Mesothelial cell of epicardium (in vitro differentiated cells): ENCODE results near the gene UST. TPM values are rescaled to one million over a fixed set of nuclear protein-coding genes. Genes with fewer than 3 reads are reported as not detected.

Source experiments
- DNase-seq, 2 experiments: peaks; one replicate each; pipeline ENCODE4 v3.0.0; 2021; ENCODE audit warnings: low spot score in 2 of 2; ENCODE audit not compliant: unreplicated experiment in 2 of 2
- H3K27ac Mint-ChIP-seq: 2 replicates; pipeline ENCODE4 v1.8.0; 2021; ENCODE audit warnings: mixed read lengths
- H3K27me3 Mint-ChIP-seq: 2 replicates; pipeline ENCODE4 v1.8.0; 2021; ENCODE audit warnings: low read depth, mixed read lengths
- H3K36me3 Mint-ChIP-seq: 2 replicates; pipeline ENCODE4 v1.8.0; 2021; ENCODE audit warnings: mixed read lengths
- H3K4me1 Mint-ChIP-seq: 2 replicates; pipeline ENCODE4 v1.8.0; 2021; ENCODE audit warnings: mixed read lengths
- H3K4me3 Mint-ChIP-seq: 2 replicates; pipeline ENCODE4 v1.8.0; 2021; ENCODE audit warnings: mild to moderate bottlenecking, moderate library complexity, mixed read lengths
- H3K9me3 Mint-ChIP-seq: 2 replicates; pipeline ENCODE4 v1.8.0; 2021; ENCODE audit warnings: mixed read lengths
- CTCF ChIP-seq: fragments of 200-600 bp; sonication (generic); IDR thresholded peaks from one replicate; pipeline ENCODE4 v1.5.0; 2021; ENCODE audit warnings: antibody characterized with exemption; ENCODE audit not compliant: unreplicated experiment
- total RNA-seq: library from RNA; stranded (reverse); gene quantifications from 3 replicates; pipeline ENCODE4 v1.2.1, GENCODE V29; 2021

UST gene
- total RNA-seq, 1 donor from 2014 or later: 6.6 TPM

GRCh38 chr6:149112976-149113375 lies 366.1 kb downstream of the UST start:
- Mint-ChIP-seq H3K27ac (no peak overlapping the region), H3K27me3 (no peaks in the 10 kb centered on the region), H3K4me3 (no peak overlapping the region), H3K9me3 (peaks cover 9% of the 10 kb centered on the region), H3K36me3 (no peaks in the 10 kb centered on the region), H3K4me1 (no peaks in the 10 kb centered on the region)
- TF ChIP-seq CTCF: no peak
- DNase-seq: no peak

- Mint-ChIP-seq H3K36me3 (no peaks in the 10 kb centered on the region), H3K4me3 (no peak overlapping the region), H3K27ac (no peak overlapping the region), H3K4me1 (no peaks in the 10 kb centered on the region), H3K27me3 (peaks cover 3% of the 10 kb centered on the region), H3K9me3 (peaks cover 9% of the 10 kb centered on the region)
- DNase-seq: no peak
- no peak for TF ChIP-seq CTCF
Measured at GRCh38 chr6:149114167-149114566, 367.3 kb downstream of the UST start.

- Mint-ChIP-seq H3K4me1 (no peaks in the 10 kb centered on the region), H3K4me3 (no peak overlapping the region), H3K36me3 (no peaks in the 10 kb centered on the region), H3K27me3 (peaks cover 3% of the 10 kb centered on the region), H3K9me3 (peaks cover 21% of the 10 kb centered on the region), H3K27ac (no peak overlapping the region)
- no peak for DNase-seq
- no peak for TF ChIP-seq CTCF
Measured at GRCh38 chr6:149118737-149119653, 372.2 kb downstream of the UST start.

GRCh38 chr6:149122850-149123821 lies 376.3 kb downstream of the UST start:
- Mint-ChIP-seq H3K27ac (no peak overlapping the region), H3K9me3 (peaks cover 42% of the 10 kb centered on the region), H3K36me3 (peaks cover 2% of the 10 kb centered on the region), H3K4me3 (no peak overlapping the region), H3K27me3 (peaks cover 3% of the 10 kb centered on the region), H3K4me1 (peaks cover under 1% of the 10 kb centered on the region)
- no peak for DNase-seq
- TF ChIP-seq CTCF: no peak

GRCh38 chr6:149125309-149125708 lies 378.5 kb downstream of the UST start:
- no peak for TF ChIP-seq CTCF
- peaks cover 2% of the 10 kb centered on the region for H3K36me3 Mint-ChIP-seq
- H3K4me3 Mint-ChIP-seq: no peak overlapping the region
- no peak for DNase-seq
- no peak overlapping the region for H3K27ac Mint-ChIP-seq
- H3K9me3 Mint-ChIP-seq: peaks cover 43% of the 10 kb centered on the region
- H3K27me3 Mint-ChIP-seq: no peaks in the 10 kb centered on the region
- H3K4me1 Mint-ChIP-seq: peaks cover 11% of the 10 kb centered on the region
